Right cardiac atrium (tissue), 5 donors: ENCODE data around the gene MLST8. TPM values are rescaled to one million over a fixed set of nuclear protein-coding genes. Genes with fewer than 3 reads are reported as not detected.

ENCODE experiments used
- ATAC-seq, 2 donors: fragments of 200-7000 bp; cut with Tn5 transposase; one replicate each; pipeline versions ENCODE4 v1.8.0 to v1.9.1; 2020; ENCODE audit warnings: moderate library complexity in 2 of 2, mild to moderate bottlenecking in 1 of 2
- DNase-seq, 3 donors: peaks; one replicate each; pipeline ENCODE4 v3.0.0-alpha.2; 2020
- H3K27ac ChIP-seq: one replicate; pipeline ENCODE4 v1.5.1; 2013; ENCODE audit warnings: mild to moderate bottlenecking, low read length, control low read depth, moderate library complexity
- H3K27me3 ChIP-seq: one replicate; pipeline ENCODE4 v1.6.1; 2013; ENCODE audit not compliant: control insufficient read depth, insufficient read depth
- H3K4me1 ChIP-seq: one replicate; pipeline ENCODE4 v1.6.1; 2013; ENCODE audit warnings: low read length; ENCODE audit not compliant: control insufficient read depth, insufficient read depth
- H3K4me3 ChIP-seq: one replicate; pipeline ENCODE4 v1.5.1; 2013; ENCODE audit warnings: low read length, control low read depth
- H3K9me3 ChIP-seq: one replicate; pipeline ENCODE4 v1.6.1; 2013; ENCODE audit warnings: low read length; ENCODE audit not compliant: control insufficient read depth
- WGBS: extraction: QIAGEN DNeasy Blood & Tissue Kit; methylation state at CpG from one replicate; pipeline ENCODE4 v1.1.7; 2013; 5-methylcytosine and 5-hydroxymethylcytosine counted together
- intact Hi-C, 4 donors: fragments of 100-400 bp; cut with DNase I; formaldehyde crosslinking; loops; one replicate each; pipeline versions ENCODE4 v1.11.0 to v1.14.0; 2022 to 2023
- polyA plus RNA-seq: library from polyadenylated mRNA; stranded (reverse); fragments of 200-250 nt; gene quantifications from one replicate; pipeline ENCODE4 v1.2.3, GENCODE V29; 2013
- total RNA-seq, 4 donors: library from RNA; stranded (reverse); fragmentation: NEBNext Ultra II Directional; extraction: Animal tissue kit (Norgen Biotek cat#: 25700); gene quantifications; one replicate each; pipeline ENCODE4 v1.2.1, GENCODE V29; 2021
- donor health status: healthy with polysubstance abuse.
- donor health status: DM: no; HTN: yes; CAD: no.
- donor health status: DM: no; HTN: no; CAD: no.
- donor health status: DM: no; HTN: yes; CAD: no; lungs with severe emphysema.
- donor health status: DM: yes; HTN: yes; CAD: no.

MLST8 gene
- total and polyA plus RNA-seq, 5 donors, result 24.2 to 33.3 (median 28.8) TPM

- intact Hi-C loops, result no loop called here
- DNase-seq (no peak), ATAC-seq (no peak)
- WGBS, result 71% methylated on average over 9 of the region's 9 CpGs
- H3K27ac ChIP-seq, result no peak overlapping the region
- no peak overlapping the region for H3K4me3 ChIP-seq
- H3K27me3 ChIP-seq, result no peaks in the 10 kb centered on the region
- no peaks in the 10 kb centered on the region for H3K9me3 ChIP-seq
- no peaks in the 10 kb centered on the region for H3K4me1 ChIP-seq
Observed at GRCh38 chr16:2226245-2226793, 21.1 kb downstream of the MLST8 start.

GRCh38 chr16:2226918-2227317 lies 21.7 kb downstream of the MLST8 start:
- intact Hi-C loops, result no loop called here
- H3K27me3 ChIP-seq, result no peaks in the 10 kb centered on the region
- no peaks in the 10 kb centered on the region for H3K9me3 ChIP-seq
- ATAC-seq, result no peak
- 89% methylated on average over 6 of the region's 6 CpGs for WGBS
- no peak overlapping the region for H3K27ac ChIP-seq
- no peak for DNase-seq
- no peak overlapping the region for H3K4me3 ChIP-seq
- no peaks in the 10 kb centered on the region for H3K4me1 ChIP-seq

GRCh38 chr16:2228161-2228824 lies 23.0 kb downstream of the MLST8 start:
- ATAC-seq (no peak), DNase-seq (no peak)
- H3K27me3 ChIP-seq, result no peaks in the 10 kb centered on the region
- no peak overlapping the region for H3K4me3 ChIP-seq
- no peak overlapping the region for H3K27ac ChIP-seq
- 87% methylated on average over 25 of the region's 25 CpGs for WGBS
- no peaks in the 10 kb centered on the region for H3K4me1 ChIP-seq
- no peaks in the 10 kb centered on the region for H3K9me3 ChIP-seq
- intact Hi-C loops, result no loop called here

- Histone ChIP-seq H3K27me3 (no peaks in the 10 kb centered on the region), H3K4me3 (no peak overlapping the region), H3K9me3 (no peaks in the 10 kb centered on the region), H3K27ac (no peak overlapping the region), H3K4me1 (no peaks in the 10 kb centered on the region)
- ATAC-seq (no peak), DNase-seq (no peak)
- intact Hi-C loops, result no loop called here
- 89% methylated on average over 12 of the region's 12 CpGs for WGBS
Observed at GRCh38 chr16:2229091-2229490, 23.8 kb downstream of the MLST8 start.

- WGBS, result 89% methylated on average over 23 of the region's 23 CpGs
- ATAC-seq (no peak), DNase-seq (no peak)
- intact Hi-C loops, result no loop called here
- no peak overlapping the region for H3K4me3 ChIP-seq
- no peaks in the 10 kb centered on the region for H3K9me3 ChIP-seq
- no peaks in the 10 kb centered on the region for H3K27me3 ChIP-seq
- H3K27ac ChIP-seq, result no peak overlapping the region
- H3K4me1 ChIP-seq, result no peaks in the 10 kb centered on the region
Observed at GRCh38 chr16:2229632-2230250, 24.5 kb downstream of the MLST8 start.

GRCh38 chr16:2230376-2230775 lies 25.1 kb downstream of the MLST8 start:
- no peak overlapping the region for H3K27ac ChIP-seq
- no peaks in the 10 kb centered on the region for H3K27me3 ChIP-seq
- 92% methylated on average over 13 of the region's 13 CpGs for WGBS
- no peaks in the 10 kb centered on the region for H3K9me3 ChIP-seq
- no peak overlapping the region for H3K4me3 ChIP-seq
- DNase-seq (no peak), ATAC-seq (no peak)
- intact Hi-C loops, result no loop called here
- H3K4me1 ChIP-seq, result no peaks in the 10 kb centered on the region

- no peaks in the 10 kb centered on the region for H3K27me3 ChIP-seq
- H3K4me1 ChIP-seq, result no peaks in the 10 kb centered on the region
- H3K4me3 ChIP-seq, result no peak overlapping the region
- no peak for DNase-seq
- ATAC-seq, result no peak
- WGBS, result 89% methylated on average over 29 of the region's 29 CpGs
- H3K27ac ChIP-seq, result no peak overlapping the region
- no peaks in the 10 kb centered on the region for H3K9me3 ChIP-seq
- intact Hi-C loops, result no loop called here
Observed at GRCh38 chr16:2231016-2231931, 26.0 kb downstream of the MLST8 start.

- Histone ChIP-seq H3K27ac (no peak overlapping the region), H3K9me3 (no peaks in the 10 kb centered on the region), H3K4me1 (peaks cover 3% of the 10 kb centered on the region), H3K27me3 (no peaks in the 10 kb centered on the region), H3K4me3 (no peak overlapping the region)
- WGBS, result 89% methylated on average over 41 of the region's 41 CpGs
- ATAC-seq (no peak), DNase-seq (no peak)
- intact Hi-C loops, result no loop called here
Observed at GRCh38 chr16:2232094-2232990, 27.1 kb downstream of the MLST8 start.

GRCh38 chr16:2233046-2233775 lies 28.0 kb downstream of the MLST8 start:
- no peaks in the 10 kb centered on the region for H3K27me3 ChIP-seq
- no peak for DNase-seq
- no peak for ATAC-seq
- H3K9me3 ChIP-seq, result no peaks in the 10 kb centered on the region
- WGBS, result 91% methylated on average over 28 of the region's 28 CpGs
- no peak overlapping the region for H3K4me3 ChIP-seq
- no peak overlapping the region for H3K27ac ChIP-seq
- peaks cover 3% of the 10 kb centered on the region for H3K4me1 ChIP-seq
- intact Hi-C loops, result no loop called here
